ENCODE data around the gene DMXL1. TPM values are rescaled to one million over a fixed set of nuclear protein-coding genes. Genes with fewer than 3 reads are reported as not detected.
A peak's percentile ranks its signal among the peaks of the same experiment; 100 is the strongest.

The DMXL1 gene
- total RNA-seq, 4 donors from 2014 or later, result 40.7 to 80.9 (median 46.6) TPM

GRCh38 chr5:119250946-119251901 lies 180.3 kb downstream of the DMXL1 start:
- no peak for ATAC-seq (ENCODE audit: low FRiP score)
- no peak for DNase-seq (ENCODE audit: low spot score)
- TF ChIP-seq CTCF (IDR thresholded peaks at IDR 0.05), result no peak

- DNase-seq (ENCODE audit: low spot score), result no peak
- ATAC-seq (ENCODE audit: low FRiP score), result no peak
- no peak for TF ChIP-seq CTCF (IDR thresholded peaks at IDR 0.05)
These were observed 184.9 kb downstream of the DMXL1 start for GRCh38 chr5:119255571-119256356.

- ATAC-seq (ENCODE audit: low FRiP score) (no peak), DNase-seq (ENCODE audit: low spot score) (no peak)
These were observed 186.7 kb downstream of the DMXL1 start for GRCh38 chr5:119257613-119258012.

GRCh38 chr5:119263639-119264038 lies 192.8 kb downstream of the DMXL1 start:
- no peak for DNase-seq (ENCODE audit: low spot score)
- TF ChIP-seq CTCF (IDR thresholded peaks at IDR 0.05), result no peak
- no peak for ATAC-seq (ENCODE audit: low FRiP score)

More at GRCh38 chr5:119257613-119258012, 186.7 kb downstream of the DMXL1 start:
- TF ChIP-seq CTCF (IDR thresholded peaks at IDR 0.05), result no peak

- DNase-seq (ENCODE audit: low spot score) (no peak), ATAC-seq (ENCODE audit: low FRiP score) (no peak)
- TF ChIP-seq CTCF (IDR thresholded peaks at IDR 0.05), result no peak
These were observed 193.3 kb downstream of the DMXL1 start for GRCh38 chr5:119264186-119264585.

GRCh38 chr5:119267958-119268386 lies 197.1 kb downstream of the DMXL1 start:
- peak; percentile 92 for ATAC-seq (ENCODE audit: low FRiP score)
- TF ChIP-seq CTCF (IDR thresholded peaks at IDR 0.05), result no peak
- peak; percentile 80 for DNase-seq (ENCODE audit: low spot score)
